ENCODE results near the gene TMEM95. TPM values are rescaled to one million over a fixed set of nuclear protein-coding genes. Genes with fewer than 3 reads are reported as not detected.

TMEM95 gene
- total RNA-seq, 1 experiment from 2014 or later = 0.50 TPM

Other genes with a start within 250 kb of the TMEM95 start
- not detected in 2 replicates for gene ASGR2, start 240.3 kb upstream of the TMEM95 start, total RNA-seq (2021)
- gene ASGR1, start 175.8 kb upstream of the TMEM95 start, total RNA-seq (2021) = 3.5 and 5.9 TPM in 2 replicates
- gene DLG4, start 135.3 kb upstream of the TMEM95 start, total RNA-seq (2021) = 27.1 and 32.8 TPM in 2 replicates
- 531 and 604 TPM in 2 replicates for gene ACADVL, start 135.2 kb upstream of the TMEM95 start, total RNA-seq (2021)
- gene DVL2, start 120.6 kb upstream of the TMEM95 start, total RNA-seq (2021) = 77.9 and 86.8 TPM in 2 replicates
- 64.5 and 65.8 TPM in 2 replicates for gene PHF23, start 115.7 kb upstream of the TMEM95 start, total RNA-seq (2021)
- 424 and 457 TPM in 2 replicates for gene GABARAP, start 112.7 kb upstream of the TMEM95 start, total RNA-seq (2021)
- gene CTDNEP1, start 103.4 kb upstream of the TMEM95 start, total RNA-seq (2021) = 173 and 203 TPM in 2 replicates
- gene ELP5, start 102.9 kb upstream of the TMEM95 start, total RNA-seq (2021) = 31.8 and 45.1 TPM in 2 replicates
- gene CLDN7, start 92.7 kb upstream of the TMEM95 start, total RNA-seq (2021) = 390 and 442 TPM in 2 replicates
- 1.5 and 1.6 TPM in 2 replicates for gene SLC2A4, start 73.4 kb upstream of the TMEM95 start, total RNA-seq (2021)
- 0.65 and 0.68 TPM in 2 replicates for gene YBX2, start 60.5 kb upstream of the TMEM95 start, total RNA-seq (2021)
- gene EIF5A, start 47.5 kb upstream of the TMEM95 start, total RNA-seq (2021) = 806 and 1,298 TPM in 2 replicates
- gene GPS2, start 39.8 kb upstream of the TMEM95 start, total RNA-seq (2021) = 43.5 and 61.3 TPM in 2 replicates
- 46.5 and 57.9 TPM in 2 replicates for gene NEURL4, start 25.8 kb upstream of the TMEM95 start, total RNA-seq (2021)
- gene ACAP1, start 18.6 kb upstream of the TMEM95 start, total RNA-seq (2021) = 10.9 and 28.5 TPM in 2 replicates
- 16.4 and 18.3 TPM in 2 replicates for gene KCTD11, start 3.0 kb upstream of the TMEM95 start, total RNA-seq (2021)
- 15.8 and 18.8 TPM in 2 replicates for gene TNK1, start 25.9 kb downstream of the TMEM95 start, total RNA-seq (2021)
- 53.0 and 64.5 TPM in 2 replicates for gene PLSCR3, start 39.4 kb downstream of the TMEM95 start, total RNA-seq (2021)
- gene TMEM256, start 48.9 kb downstream of the TMEM95 start, total RNA-seq (2021) = 55.4 and 91.7 TPM in 2 replicates
- gene NLGN2, start 52.7 kb downstream of the TMEM95 start, total RNA-seq (2021) = 86.3 and 98.8 TPM in 2 replicates
- gene SPEM1, start 65.2 kb downstream of the TMEM95 start, total RNA-seq (2021) = 0.83 and 1.1 TPM in 2 replicates
- gene SPEM2, start 70.5 kb downstream of the TMEM95 start, total RNA-seq (2021) = 0.50 TPM in 1 of 2 replicates, not detected in the other
- not detected in 2 replicates for gene SPEM3, start 73.7 kb downstream of the TMEM95 start, total RNA-seq (2021)
- gene TMEM102, start 80.3 kb downstream of the TMEM95 start, total RNA-seq (2021) = 17.0 and 20.7 TPM in 2 replicates
- 15.2 and 23.2 TPM in 2 replicates for gene FGF11, start 84.4 kb downstream of the TMEM95 start, total RNA-seq (2021)
- 31.9 and 53.4 TPM in 2 replicates for gene CHRNB1, start 89.9 kb downstream of the TMEM95 start, total RNA-seq (2021)
- gene ZBTB4, start 124.5 kb downstream of the TMEM95 start, total RNA-seq (2021) = 50.6 and 54.0 TPM in 2 replicates
- not detected in 2 replicates for gene SLC35G6, start 126.3 kb downstream of the TMEM95 start, total RNA-seq (2021)
- gene POLR2A, start 129.2 kb downstream of the TMEM95 start, total RNA-seq (2021) = 149 and 166 TPM in 2 replicates
- 14.3 and 21.5 TPM in 2 replicates for gene TNFSF12, start 193.9 kb downstream of the TMEM95 start, total RNA-seq (2021)
- 46.4 and 65.4 TPM in 2 replicates for gene TNFSF13, start 203.6 kb downstream of the TMEM95 start, total RNA-seq (2021)
- gene SENP3, start 206.8 kb downstream of the TMEM95 start, total RNA-seq (2021) = 68.4 and 72.4 TPM in 2 replicates
- 27.0 and 37.0 TPM in 2 replicates for gene CD68, start 224.5 kb downstream of the TMEM95 start, total RNA-seq (2021)
- 33.4 and 44.2 TPM in 2 replicates for gene MPDU1, start 228.7 kb downstream of the TMEM95 start, total RNA-seq (2021)
- 80.9 and 124 TPM in 2 replicates for gene SOX15, start 234.9 kb downstream of the TMEM95 start, total RNA-seq (2021)